K562 (cell line): ENCODE data around the gene TMEM107. TPM values are rescaled to one million over a fixed set of nuclear protein-coding genes. Genes with fewer than 3 reads are reported as not detected.

Experiments used
- CC2D1A ChIP-seq: fragments of 450-650 bp; IDR thresholded peaks from 2 replicates; pipeline ENCODE4 v1.6.1; 2017; ENCODE audit warnings: mild to moderate bottlenecking
- CCNT2 ChIP-seq: IDR thresholded peaks from 2 replicates; pipeline ENCODE4 v1.6.1; 2011; ENCODE audit warnings: borderline replicate concordance, low read depth, mild to moderate bottlenecking, moderate library complexity, mixed read lengths, low read length; ENCODE audit not compliant: insufficient read length; ENCODE audit errors: extremely low read depth
- COPS2 ChIP-seq: fragments of 450-650 bp; conservative IDR thresholded peaks from 2 replicates; pipeline ENCODE4 v1.6.1; 2016; ENCODE audit warnings: mild to moderate bottlenecking, moderate library complexity
- DACH1 ChIP-seq: fragments of 450-650 bp; IDR thresholded peaks from 2 replicates; pipeline ENCODE4 v1.6.1; 2018; ENCODE audit not compliant: partially characterized antibody
- DPF2 ChIP-seq: fragments of 450-650 bp; IDR thresholded peaks from 2 replicates; pipeline ENCODE4 v1.6.1; 2016
- E2F4 ChIP-seq: sonication (generic); formaldehyde crosslinking; IDR thresholded peaks from 2 replicates; pipeline ENCODE4 v1.8.0; 2022; ENCODE audit warnings: mild to moderate bottlenecking, low read depth, missing genetic modification reagents
- ELF1 ChIP-seq: fragments of 200-800 bp; sonication (Bioruptor generic); IDR thresholded peaks from 2 replicates; pipeline ENCODE4 v1.6.1; 2016; ENCODE audit warnings: missing genetic modification characterization, missing compliant biosample characterization
- GATAD2A ChIP-seq: fragments of 450-650 bp; IDR thresholded peaks from 2 replicates; pipeline ENCODE4 v1.6.1; 2017
- GTF3C2 ChIP-seq: IDR thresholded peaks from 3 replicates; pipeline ENCODE4 v1.6.1; 2011; ENCODE audit warnings: borderline replicate concordance, mild to moderate bottlenecking, moderate library complexity; ENCODE audit not compliant: insufficient read length; ENCODE audit errors: extremely low read depth
- KAT2B ChIP-seq: IDR thresholded peaks from one replicate; pipeline ENCODE4 v1.6.1; 2012; ENCODE audit warnings: low read depth, mild to moderate bottlenecking, control low read depth, inconsistent platforms, low read length, moderate library complexity
- MAFF ChIP-seq: IDR thresholded peaks from 2 replicates; pipeline ENCODE4 v1.6.1; 2012; ENCODE audit warnings: low read length, improper control_type of control experiment
- PHF8 ChIP-seq: fragments of 200-600 bp; sonication (generic); IDR thresholded peaks from 2 replicates; pipeline ENCODE4 v1.6.1; 2012; ENCODE audit warnings: mixed run types, mild to moderate bottlenecking, inconsistent platforms, low read length, moderate library complexity, borderline replicate concordance
- PPARD ChIP-seq: fragments of 250-450 bp; sonication (Bioruptor Pico); IDR thresholded peaks from 2 replicates; pipeline ENCODE4 v1.8.0; 2022; ENCODE audit warnings: inconsistent platforms, mild to moderate bottlenecking, moderate library complexity
- SETDB1 ChIP-seq: IDR thresholded peaks from one replicate; pipeline ENCODE4 v1.6.1; 2012; ENCODE audit warnings: low read length, control low read depth, inconsistent platforms
- VEZF1 ChIP-seq: fragments of 200-800 bp; sonication (Bioruptor generic); IDR thresholded peaks from 2 replicates; pipeline ENCODE4 v1.6.1; 2017; ENCODE audit warnings: missing genetic modification characterization, missing compliant biosample characterization
- ZHX1 ChIP-seq: fragments of 150-350 bp; conservative IDR thresholded peaks from 2 replicates; pipeline ENCODE4 v1.6.1; 2014; ENCODE audit warnings: low read length
- ZNF253 ChIP-seq: fragments of 250-450 bp; sonication (Bioruptor Pico); conservative IDR thresholded peaks from 2 replicates; pipeline ENCODE4 v1.6.1; 2021; ENCODE audit warnings: mild to moderate bottlenecking
- ZNF583 ChIP-seq: fragments of 250-450 bp; sonication (Bioruptor Pico); IDR thresholded peaks from 2 replicates; pipeline ENCODE4 v1.4.0; 2020
- polyA plus RNA-seq, 8 experiments: library from polyadenylated mRNA; depleted of rRNA in 4 of 8; stranded (reverse) in 5 of 8; unstranded in 3 of 8; fragments of >200 nt; fragmentation: Nextera tagmentation in 2 of 8; fragmentation: Illumina TruSeq in 1 of 8; extraction: Ambion mirVana in 2 of 8; extraction: Trizol in 1 of 8; gene quantifications; 2 replicates each; pipeline versions ENCODE4 v1.2.1 to v1.2.3, GENCODE V29; 2011 to 2014; ENCODE audit warnings: inconsistent platforms in 1 of 8, missing spikeins in 1 of 8
- total RNA-seq, 7 experiments: library from RNA; depleted of rRNA in 6 of 7; stranded (reverse); fragments of >200 nt in 6 of 7; fragmentation: Illumina TruSeq in 2 of 7; extraction: Trizol in 2 of 7; gene quantifications; 2 replicates each; pipeline versions ENCODE4 v1.2.1 to v1.2.3, GENCODE V29; 2011 to 2021; ENCODE audit warnings: low replicate concordance in 1 of 7
- TF ChIP-seq, protein P1 (sequence below): sonication (generic); formaldehyde crosslinking; IDR thresholded peaks from 2 replicates; pipeline ENCODE4 v1.8.1; 2023; ENCODE audit warnings: mild to moderate bottlenecking, missing genetic modification reagents

Gene TMEM107
- total and polyA plus RNA-seq, 9 of the 15 experiments (the other 6 are each of a cell fraction or from before 2014, with no cell fraction given): 7.1 to 26.2 (median 16.9) TPM

- TF ChIP-seq ZHX1: no peak
- TF ChIP-seq CC2D1A: no peak
- TF ChIP-seq ELF1 (tag): no peak
- no peak for TF ChIP-seq MAFF
- TF ChIP-seq DPF2: peak; percentile 56
- peak; percentile 95 for TF ChIP-seq GATAD2A
- TF ChIP-seq, protein P1, sequence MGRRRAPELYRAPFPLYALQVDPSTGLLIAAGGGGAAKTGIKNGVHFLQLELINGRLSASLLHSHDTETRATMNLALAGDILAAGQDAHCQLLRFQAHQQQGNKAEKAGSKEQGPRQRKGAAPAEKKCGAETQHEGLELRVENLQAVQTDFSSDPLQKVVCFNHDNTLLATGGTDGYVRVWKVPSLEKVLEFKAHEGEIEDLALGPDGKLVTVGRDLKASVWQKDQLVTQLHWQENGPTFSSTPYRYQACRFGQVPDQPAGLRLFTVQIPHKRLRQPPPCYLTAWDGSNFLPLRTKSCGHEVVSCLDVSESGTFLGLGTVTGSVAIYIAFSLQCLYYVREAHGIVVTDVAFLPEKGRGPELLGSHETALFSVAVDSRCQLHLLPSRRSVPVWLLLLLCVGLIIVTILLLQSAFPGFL: no peak
- no peak for TF ChIP-seq SETDB1
- peak; percentile 96 for TF ChIP-seq VEZF1 (CRISPR knock-in tag)
- TF ChIP-seq KAT2B: no peak
- no peak for TF ChIP-seq ZNF253
- no peak for TF ChIP-seq GTF3C2
- no peak for TF ChIP-seq PPARD (CRISPR knock-in tag)
- TF ChIP-seq DACH1: no peak
- no peak for TF ChIP-seq ZNF583
- TF ChIP-seq PHF8: no peak
- no peak for TF ChIP-seq COPS2
- no peak for TF ChIP-seq E2F4 (CRISPR knock-in tag)
- peak; percentile 42 for TF ChIP-seq CCNT2
These were observed 12.0 kb downstream of the TMEM107 start (continued) for GRCh38 chr17:8163978-8164814.
